ENCODE data around the gene TEN1. TPM values are rescaled to one million over a fixed set of nuclear protein-coding genes. Genes with fewer than 3 reads are reported as not detected.
"Not testable (repeated sequence)": the region's sequence is repeated elsewhere in the genome, so short reads cannot be mapped to it uniquely, and the experiment has no call there.

Gene TEN1, protein sequence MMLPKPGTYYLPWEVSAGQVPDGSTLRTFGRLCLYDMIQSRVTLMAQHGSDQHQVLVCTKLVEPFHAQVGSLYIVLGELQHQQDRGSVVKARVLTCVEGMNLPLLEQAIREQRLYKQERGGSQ
- total RNA-seq, result 16.6 and 16.9 TPM in 2 replicates

DNA sequence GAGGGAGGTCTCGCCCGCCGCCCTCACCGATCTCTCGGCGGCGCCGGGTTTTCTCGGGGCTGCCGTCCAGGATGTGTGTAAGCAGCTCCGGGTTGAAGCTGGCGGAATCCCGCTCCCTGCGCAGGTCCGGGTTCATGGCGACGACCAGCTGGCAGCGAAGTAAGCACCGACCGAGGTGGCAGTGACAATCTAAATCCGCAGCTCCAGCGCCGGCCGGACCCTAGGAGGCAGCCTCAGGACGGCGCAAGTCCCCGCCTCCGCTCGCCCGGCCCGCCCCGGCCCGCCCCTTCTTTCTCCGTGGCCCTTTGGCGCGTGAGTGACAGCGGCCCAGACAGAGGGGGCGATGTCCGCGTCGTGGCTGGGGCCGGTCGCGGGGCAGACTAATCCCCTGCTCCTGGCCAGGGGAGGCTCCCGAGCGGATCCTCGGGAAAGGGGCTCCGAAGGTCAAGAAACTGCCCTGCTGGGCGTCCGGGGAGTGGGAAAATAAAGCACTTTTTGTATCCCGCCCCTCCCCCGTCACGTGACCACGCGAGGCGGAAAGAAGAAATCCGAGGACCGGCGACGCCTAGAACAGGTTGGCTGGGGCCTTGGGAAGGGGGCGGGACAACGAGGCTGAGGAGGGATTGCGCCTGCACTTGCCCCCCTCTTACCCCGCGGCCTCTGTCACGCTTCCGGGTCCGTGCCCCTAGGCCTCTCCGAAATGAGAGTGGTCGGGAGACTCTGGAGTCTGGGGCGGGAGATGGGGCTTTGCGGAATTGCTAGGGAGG is at the start of gene TEN1, which contains the start of gene ACOX1:
TEN1 (plus strand) TSS at position 303 of the 767 bp plus-strand sequence. CDS start 6,953 bp downstream, outside the sequence.
ACOX1 (minus strand) TSS at position 229 of the 767 bp plus-strand sequence; CDS start at position 136, 93 bp downstream.
- intact Hi-C loops (cut with micrococcal nuclease), result loop anchor here (1.0 to 2.0 kb wide), 14 partner anchors 18 to 692 kb away; partner anchors contain the start of genes EXOC7, FBF1, SRP68 and TMEM94

DNA sequence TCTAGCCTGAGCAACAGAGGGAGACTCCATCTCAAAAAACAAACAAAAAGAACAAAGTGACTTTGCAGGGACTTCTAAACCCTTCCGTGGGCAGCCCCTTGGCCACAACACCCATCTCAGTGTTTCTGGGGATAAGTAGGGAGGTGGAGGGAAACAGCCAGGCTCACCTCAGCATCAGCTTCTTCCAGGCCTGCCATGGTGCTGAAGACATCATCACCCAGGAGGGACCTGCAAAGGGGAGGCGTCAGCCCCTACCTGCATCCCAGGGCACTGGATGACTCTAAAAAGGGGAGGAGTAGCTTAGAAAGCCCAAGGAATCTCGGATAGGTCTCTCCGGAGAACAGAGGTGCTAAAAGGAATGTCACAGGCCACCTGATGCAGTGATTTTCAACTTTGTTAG is 48.0 kb upstream of the TEN1 start:
- intact Hi-C loops (cut with micrococcal nuclease), result no loop called here

DNA sequence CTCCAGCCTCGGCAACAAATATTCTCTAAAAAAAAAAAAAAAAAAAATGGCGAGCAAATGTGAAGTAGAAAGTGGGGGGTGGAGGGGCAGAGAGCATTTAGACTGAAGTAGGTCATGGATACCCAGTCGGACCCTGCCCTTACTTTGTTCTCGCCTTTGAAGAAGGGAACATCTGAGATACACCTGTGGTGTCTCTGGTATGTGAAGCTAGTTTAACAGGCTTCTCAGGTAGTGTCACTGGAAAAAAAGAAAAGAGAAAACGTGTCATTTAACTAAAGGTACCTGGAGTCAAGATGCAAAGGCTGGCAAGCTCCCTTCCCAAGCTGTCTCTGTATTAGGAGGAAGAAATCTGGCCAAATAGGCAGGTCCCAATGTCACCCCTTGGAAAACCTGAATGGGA is 46.2 kb upstream of the TEN1 start:
- intact Hi-C loops (cut with micrococcal nuclease), result no loop called here

DNA sequence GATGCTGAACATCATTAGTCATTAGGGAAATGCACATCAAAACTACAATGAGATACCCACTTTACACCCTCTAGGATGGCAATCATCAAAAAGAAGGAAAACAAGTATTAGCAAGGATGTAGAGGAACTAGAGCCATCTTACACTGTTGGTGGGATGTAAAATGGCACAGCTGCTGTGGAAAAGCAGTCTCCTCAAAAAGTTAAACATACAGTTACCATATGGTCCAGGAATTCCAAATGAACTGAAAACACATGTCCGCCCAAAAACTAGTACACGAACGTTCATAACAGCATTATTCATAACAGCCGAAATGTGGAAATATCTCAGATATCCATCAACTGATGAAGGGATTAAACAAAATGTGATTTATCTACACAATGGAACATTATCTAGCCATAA is 45.2 kb upstream of the TEN1 start:
- intact Hi-C loops (cut with micrococcal nuclease), result no loop called here

DNA sequence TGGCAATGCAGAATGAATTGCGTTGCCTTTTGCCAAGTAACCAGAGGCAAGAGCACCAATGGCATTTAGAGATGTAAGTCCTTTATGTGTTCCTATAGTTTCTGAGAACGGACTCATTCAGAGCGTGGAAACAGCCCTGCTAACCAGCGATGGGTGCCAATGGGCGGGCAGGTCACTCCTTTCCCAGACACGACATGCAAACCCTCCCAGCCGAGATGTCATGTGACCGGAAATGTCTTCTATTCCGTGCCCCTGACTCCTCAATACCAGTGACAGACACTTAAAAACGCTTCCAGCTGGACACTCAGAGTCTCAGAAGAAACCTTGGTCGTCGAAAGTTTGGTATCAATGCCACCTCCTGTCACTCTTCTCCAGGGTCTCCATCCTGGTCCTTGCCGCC is 41.4 kb upstream of the TEN1 start:
- intact Hi-C loops (cut with micrococcal nuclease), result no loop called here

DNA sequence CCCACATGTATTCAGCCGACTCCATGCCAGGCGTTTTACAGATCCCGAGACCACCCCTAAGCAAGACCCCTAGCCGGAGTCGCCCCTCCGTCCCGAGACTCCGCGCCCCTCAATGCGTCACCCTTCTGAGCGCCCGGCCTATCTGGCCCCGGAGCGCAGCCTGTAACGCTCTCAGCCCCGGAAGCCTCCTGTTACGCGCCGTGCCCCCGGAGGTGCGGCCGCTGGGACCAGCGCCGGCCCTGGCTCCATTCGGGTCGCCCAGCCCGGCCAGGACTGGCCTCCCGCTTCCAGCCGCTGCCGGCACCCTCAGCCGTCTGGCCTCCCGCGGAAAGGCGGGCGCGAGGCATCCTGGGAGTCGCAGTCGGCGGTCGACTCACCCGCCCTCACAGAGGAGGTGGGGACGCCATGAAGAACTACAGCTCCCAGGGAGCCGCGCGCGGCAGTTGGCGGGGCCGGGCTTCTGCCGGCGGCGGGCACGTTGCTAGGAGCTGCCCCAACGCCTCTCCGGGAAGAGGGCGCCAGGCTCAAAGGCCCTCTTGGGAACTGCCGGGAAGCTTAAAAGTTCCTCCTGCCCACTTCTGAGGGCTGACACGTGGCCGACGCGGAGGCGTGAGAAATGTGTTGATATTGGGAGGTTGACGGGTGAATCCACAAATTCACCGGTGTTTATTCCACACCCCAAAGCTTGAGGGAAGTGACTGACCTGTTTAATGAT is 38.2 kb upstream of the TEN1 start, which contains the start of gene FBF1:
FBF1 (minus strand) TSS at position 316 of the 715 bp plus-strand sequence. CDS start 2,893 bp downstream, outside the sequence.
- intact Hi-C loops (cut with micrococcal nuclease), result loop anchor here (1.0 to 2.0 kb wide), 9 partner anchors 36 to 616 kb away; partner anchors contain the start of genes ACOX1, EXOC7, TEN1 and TRIM65

DNA sequence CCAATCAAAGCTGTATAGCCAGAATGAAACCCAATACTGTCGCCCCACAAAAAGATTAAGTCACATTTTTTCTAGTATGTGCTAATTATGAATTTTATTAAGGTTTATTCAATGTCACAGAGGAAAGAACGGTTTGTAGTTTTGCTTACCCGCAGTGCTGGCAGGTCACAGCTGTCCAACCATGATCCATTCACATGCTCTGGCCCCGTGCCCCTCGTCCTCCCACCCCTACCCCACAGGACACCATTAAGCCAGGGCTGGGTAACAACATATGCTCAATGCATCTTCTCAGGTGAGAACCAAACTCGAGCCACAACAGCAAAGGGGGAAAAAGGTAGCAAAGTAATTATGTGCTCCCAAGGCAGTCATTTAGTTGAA is 37.6 kb upstream of the TEN1 start:
- intact Hi-C loops (cut with micrococcal nuclease), result loop anchor here (1.0 to 2.0 kb wide), 9 partner anchors 36 to 616 kb away; partner anchors contain the start of genes ACOX1, EXOC7, TEN1 and TRIM65

DNA sequence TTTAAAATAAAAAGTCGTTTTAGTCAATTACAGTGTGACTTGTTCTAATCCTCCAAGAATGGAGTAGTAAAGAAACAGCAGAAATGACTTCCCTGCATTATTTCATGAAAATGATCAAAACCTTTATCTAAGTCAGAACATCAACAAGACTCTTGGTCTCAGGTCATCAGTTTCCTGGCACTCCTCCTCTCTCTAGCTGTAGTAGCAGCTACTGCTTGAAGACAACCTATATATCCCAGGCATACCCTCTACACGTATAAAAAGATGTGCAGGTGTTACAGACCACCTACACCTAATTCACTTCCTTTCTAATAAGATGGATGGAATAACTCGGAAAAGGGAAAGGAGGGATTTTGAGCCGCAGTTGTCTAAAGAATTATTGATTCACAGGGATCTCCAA is 36.6 kb upstream of the TEN1 start:
- intact Hi-C loops (cut with micrococcal nuclease), result no loop called here

DNA sequence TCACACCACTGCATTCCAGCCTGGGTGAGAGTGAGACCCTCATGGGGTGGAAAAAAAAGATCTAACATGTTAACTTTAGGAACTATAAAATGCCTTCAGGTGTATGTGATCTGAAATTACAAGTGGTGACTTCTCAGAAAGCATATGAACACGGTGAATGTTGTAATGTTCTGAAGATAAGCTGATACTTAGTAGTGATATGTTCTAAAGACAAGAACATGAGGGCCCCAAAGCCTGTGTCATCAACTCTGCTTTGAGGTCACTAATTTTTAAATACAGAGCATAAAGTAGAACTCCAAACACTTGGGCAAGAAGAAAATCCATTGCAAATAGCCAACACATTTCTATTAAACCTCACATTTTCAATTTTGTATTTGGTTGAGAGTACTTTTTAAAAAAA is 35.5 kb upstream of the TEN1 start:
- intact Hi-C loops (cut with micrococcal nuclease), result no loop called here

DNA sequence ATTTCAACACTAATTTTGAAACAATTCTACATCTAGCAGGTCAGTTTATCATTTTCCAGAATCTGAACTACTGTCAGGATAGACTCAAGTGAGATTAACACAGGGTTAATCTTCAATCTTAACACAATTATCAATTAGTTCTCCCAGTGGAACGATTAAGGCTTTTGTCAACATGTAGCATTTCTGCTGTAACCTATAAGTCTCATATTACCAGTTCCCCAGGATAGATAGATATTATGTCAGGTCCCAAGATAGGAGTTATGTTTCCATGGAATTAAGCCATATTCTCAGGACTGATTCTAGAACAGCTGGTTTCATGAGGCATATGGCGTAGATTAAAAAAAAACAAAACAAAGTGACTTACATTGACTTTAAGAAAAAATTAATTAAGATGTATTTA is 33.8 kb upstream of the TEN1 start:
- intact Hi-C loops (cut with micrococcal nuclease), result no loop called here

DNA sequence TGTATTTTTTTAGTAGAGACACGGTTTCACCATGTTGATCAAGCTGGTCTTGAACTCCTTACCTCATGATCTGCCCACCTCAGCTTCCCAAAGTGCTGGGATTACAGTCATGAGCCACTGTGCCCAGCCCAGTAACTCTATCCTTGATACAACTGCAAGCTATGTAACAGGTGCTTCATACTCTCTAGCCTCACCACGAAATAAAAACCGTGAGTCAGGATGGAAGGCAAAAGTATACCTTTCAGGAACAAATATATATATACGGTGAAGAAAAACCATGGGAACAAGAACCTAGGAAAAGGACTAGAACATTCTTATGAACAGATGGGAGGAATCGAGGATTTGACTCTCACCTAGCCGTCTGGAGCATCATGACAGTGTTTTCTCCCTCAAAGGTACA is 28.6 kb upstream of the TEN1 start:
- intact Hi-C loops (cut with micrococcal nuclease), result no loop called here

DNA sequence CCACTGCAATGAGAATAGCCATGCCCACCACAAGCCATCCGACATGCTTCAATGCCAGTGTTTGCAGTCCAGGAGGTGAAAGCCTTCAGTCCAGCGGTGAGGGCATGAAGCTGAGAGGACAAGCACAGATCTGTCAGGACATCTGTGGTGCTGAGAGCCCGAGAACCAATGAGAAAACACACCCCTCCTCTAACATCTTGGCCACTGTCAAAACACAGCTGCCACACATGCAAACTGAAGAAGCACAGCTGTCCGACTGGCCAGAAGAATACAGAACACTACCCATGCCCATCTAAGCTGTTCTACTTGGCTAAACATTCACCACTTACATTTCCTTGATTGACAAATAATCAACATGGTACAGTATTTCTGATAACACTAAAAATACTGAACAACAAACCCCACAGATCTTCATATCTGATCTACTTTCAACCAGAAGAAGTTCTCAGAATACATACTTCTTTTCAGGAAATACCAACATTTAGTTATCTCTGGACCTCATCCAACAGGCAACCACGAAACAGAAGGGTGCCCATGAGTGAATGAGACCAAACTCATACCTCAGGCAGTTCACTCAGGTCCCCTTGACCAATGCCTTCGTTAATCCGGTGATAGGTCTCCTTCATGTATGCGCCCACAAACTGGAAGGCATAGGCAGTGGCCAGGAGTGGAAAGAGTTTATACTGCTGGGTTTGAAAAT is 28.0 kb upstream of the TEN1 start:
- intact Hi-C loops (cut with micrococcal nuclease), result no loop called here

DNA sequence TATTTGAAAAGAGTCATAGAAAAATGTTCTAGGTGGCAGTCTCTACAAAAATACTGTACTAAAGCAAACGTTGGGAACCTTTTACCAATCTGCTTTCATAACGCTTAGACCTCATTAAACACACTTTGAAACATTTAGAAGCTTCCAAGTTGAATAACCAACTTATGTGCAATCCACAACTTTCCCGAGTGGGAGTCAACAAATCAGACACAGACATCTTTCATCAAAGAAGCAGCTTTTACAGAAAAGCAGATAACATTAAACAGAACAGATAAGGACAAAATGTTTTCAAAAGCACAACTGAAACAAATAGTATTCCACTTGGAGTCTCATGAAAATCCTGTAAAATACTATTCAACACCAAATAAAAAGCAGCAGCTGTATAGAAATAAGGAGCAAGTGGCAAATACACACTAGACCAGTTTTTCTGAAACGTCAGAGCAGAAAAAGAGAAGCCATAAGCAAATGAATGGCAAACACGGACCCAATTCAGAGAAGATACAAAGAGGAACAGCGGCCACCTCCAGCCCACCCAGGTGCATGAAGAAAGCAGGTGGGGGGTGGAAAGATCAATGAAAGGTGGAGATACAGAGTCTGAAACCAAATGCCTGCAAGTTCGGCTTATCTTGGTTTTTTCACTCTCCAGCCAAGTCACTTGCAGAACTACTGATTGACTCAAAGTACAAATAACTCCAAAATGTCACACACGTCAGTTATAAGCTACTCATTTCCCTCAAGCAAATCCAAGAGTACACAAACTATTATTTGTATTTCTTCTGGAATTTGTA is 19.8 kb upstream of the TEN1 start:
- intact Hi-C loops (cut with micrococcal nuclease), result no loop called here

DNA sequence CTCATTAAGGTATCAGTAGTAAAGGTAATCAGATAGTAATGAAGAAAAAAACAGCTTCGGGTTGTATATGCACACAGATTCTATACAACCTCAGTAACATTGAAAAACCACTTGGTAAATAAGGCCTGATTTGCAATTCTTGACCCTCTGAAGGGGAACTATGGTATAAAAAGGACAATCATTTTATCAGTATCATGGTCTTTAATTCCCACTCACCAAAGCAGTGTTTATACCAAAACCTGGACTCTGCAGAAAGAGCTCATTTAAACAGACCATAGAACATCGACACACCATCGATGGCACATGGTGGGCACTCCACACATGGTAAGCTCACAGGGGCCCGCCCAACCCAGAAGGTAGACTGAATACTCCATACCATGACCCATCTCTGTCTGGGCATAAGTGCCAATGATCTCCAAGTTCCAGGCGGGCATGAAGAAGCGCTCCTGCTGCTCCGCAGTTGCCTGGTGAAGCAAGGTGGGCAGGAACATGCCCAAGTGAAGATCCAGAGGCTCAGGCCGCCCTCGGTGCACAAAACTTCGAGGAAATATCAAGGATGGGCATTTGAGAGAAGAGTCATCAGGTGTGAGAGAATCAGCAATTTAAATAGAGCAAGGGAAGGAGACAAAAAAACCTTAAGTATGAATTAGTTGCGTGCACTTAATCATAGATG is 19.1 kb upstream of the TEN1 start:
- intact Hi-C loops (cut with micrococcal nuclease), result no loop called here

DNA sequence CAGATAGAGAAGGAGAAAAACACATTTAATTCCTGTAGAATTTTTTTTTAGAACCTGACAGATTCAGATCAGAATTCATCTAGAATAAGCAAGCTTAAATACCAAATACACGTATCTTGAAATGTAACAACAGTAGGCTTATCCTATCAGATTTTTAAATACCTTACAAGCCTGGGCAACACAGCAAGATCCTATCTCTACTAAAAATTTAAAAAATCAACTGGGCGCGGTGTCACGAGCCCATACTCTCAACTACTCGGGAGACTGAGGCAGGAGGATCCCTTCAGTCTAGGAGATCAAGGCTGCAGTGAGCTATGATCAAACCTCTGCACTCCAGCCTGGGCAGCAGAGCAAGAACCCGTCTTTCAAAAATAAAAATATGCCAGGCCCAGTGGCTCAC is 13.6 kb upstream of the TEN1 start:
- intact Hi-C loops (cut with micrococcal nuclease), result no loop called here

DNA sequence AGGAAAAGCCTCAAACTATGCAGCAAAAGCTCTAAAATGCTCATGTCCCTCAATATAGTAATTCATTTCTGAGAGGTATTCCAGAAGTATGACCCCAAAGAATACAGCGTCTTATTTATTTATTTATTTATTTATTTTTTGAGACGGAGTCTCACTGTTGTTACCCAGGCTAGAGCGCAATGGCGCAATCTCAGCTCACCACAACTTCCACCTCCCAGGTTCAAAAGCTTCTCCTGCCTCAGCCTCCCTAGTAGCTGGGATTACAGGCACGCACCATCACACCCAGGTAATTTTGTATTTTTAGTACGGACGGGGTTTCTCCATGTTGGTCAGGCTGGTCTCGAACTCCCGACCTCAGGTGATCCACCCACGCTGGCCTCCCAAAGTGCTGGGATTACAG is 10.0 kb upstream of the TEN1 start:
- intact Hi-C loops (cut with micrococcal nuclease), result not testable (repeated sequence)

DNA sequence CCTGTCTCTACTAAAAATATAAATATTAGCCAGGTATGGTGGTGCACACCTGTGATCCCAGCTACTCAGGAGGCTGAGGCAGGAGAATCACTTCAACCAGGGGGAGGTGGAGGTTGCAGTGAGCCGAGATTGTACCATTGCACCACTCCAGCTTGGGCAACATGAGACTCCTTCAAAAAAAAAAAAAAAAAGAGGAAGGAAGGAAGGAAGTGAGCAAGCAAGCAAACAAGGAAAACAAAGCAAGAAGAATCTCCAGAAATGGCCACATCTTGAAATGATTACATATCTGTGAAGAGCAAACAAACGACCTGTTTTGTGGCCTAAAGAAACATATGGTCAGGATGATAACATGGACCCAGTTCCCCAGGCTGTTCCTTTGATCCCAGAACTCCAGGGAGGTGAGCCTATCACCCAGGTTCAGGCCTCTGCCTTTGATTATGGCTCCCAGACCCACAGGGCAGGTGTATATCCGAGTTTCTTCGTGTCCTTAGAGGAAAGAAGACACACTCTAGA is 9.0 kb upstream of the TEN1 start:
- intact Hi-C loops (cut with micrococcal nuclease), result no loop called here

DNA sequence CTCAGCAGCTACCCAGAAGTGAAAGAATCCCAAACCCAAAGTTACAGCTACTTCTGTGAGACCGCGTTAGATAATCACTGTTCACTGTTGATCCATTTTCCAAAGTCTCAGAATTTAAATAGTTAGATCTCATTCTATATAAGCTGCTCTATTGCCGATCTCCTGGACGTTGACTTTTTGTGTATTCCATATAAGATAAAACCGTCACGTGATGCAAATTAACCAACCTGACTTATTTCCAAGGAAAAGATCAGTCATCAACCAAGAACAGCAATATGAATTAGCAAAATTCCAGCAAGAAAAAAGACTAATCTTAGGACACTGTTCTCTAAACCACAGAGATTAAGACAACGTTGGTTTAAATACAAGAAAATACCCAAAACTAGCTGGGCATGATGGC is 8.4 kb upstream of the TEN1 start:
- intact Hi-C loops (cut with micrococcal nuclease), result no loop called here

DNA sequence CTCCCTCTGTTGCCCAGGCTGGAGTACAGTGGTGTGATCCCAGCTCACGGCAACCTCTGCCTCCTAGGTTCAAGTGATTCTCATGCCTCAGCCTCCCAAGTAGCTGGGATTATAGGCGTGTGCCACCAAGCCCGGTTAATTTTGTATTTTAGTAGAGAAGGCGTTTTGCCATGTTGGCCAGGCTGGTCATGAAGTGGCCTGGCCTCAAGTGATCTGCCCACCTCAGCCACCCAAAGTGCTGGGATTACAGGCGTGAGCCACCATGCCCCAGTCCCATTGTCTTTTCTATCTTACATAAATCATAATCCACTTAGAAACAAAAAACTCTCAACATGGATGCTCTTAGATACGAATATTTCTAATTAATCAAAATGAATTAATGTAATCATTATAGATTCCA is 3.9 kb upstream of the TEN1 start:
- intact Hi-C loops (cut with micrococcal nuclease), result not testable (repeated sequence)

DNA sequence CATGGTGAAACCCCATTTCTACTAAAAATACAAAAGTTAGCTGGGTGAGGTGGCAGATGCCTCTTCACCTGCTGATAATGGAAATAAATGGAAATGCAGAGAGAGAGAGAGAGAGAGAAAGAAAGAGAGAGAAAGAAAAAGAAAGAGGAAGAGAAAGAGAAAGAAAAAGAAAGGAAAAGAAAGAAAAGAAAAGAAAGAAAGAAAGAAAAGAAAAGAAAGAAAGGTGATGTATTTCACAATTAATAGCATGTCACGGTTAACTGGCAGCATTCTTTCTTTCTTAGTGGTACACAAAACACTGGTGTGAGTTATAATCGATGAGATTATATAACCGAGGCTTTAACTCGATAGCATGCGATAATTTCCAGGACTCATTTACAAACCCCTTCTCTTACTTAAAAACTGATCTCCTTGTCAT is 3.3 kb upstream of the TEN1 start:
- intact Hi-C loops (cut with micrococcal nuclease), result no loop called here

All from T-helper 1 cell treated with Interleukin-12 subunit alpha and Interleukin-12 subunit beta and Interleukin-4 antibody, amounts not matched to agents 30 ng/mL and 1 ng/mL, for 36 hours (primary cell).